GM12878 (cell line): ENCODE results near the gene KLHL3. TPM values are rescaled to one million over a fixed set of nuclear protein-coding genes. Genes with fewer than 3 reads are reported as not detected.

ENCODE experiments used
- ATAC-seq: fragments of 200-7000 bp; cut with Tn5 transposase; 3 replicates; pipeline ENCODE4 v1.9.1; 2020; ENCODE audit warnings: mild to moderate bottlenecking, moderate library complexity
- BruUV-seq: library from RNA; stranded (reverse); fragments of 400-500 nt; replicated peaks from 2 replicates; lab custom pipeline; 2021; lab: Mats Ljungman, UMichigan
- CTCF ChIA-PET: fragments of 300-600 bp; sonication (Branson Sonifier 250); formaldehyde crosslinking; extraction: SDS; loops from one replicate; lab custom pipeline; 2021; ENCODE audit warnings: inconsistent platforms; lab: Yijun Ruan, JAX
- POLR2A ChIA-PET: fragments of 350-600 bp; formaldehyde crosslinking; extraction: SDS; loops from one replicate; lab custom pipeline; 2021; ENCODE audit warnings: inconsistent platforms; lab: Charles Lee
- RAD21 ChIA-PET: fragments of 300-600 bp; sonication (Branson Sonifier 250); formaldehyde crosslinking; loops from one replicate; lab custom pipeline; 2023; ENCODE audit warnings: antibody characterized with exemption; ENCODE audit not compliant: unreplicated experiment; lab: Charles Lee
- SMC1A ChIA-PET: fragments of 300-600 bp; sonication (Branson Sonifier 250); formaldehyde crosslinking; loops from one replicate; lab custom pipeline; 2023; ENCODE audit not compliant: unreplicated experiment, uncharacterized antibody; lab: Charles Lee
- DNase-seq: peaks from one replicate; pipeline ENCODE4 v3.0.0-alpha.2; 2011; ENCODE audit warnings: low read depth, low spot score
- FAIRE-seq: peaks from 3 replicates; lab custom pipeline; 2011; peaks lifted over from hg19 to GRCh38; lab: Jason Lieb, UNC
- H2AFZ ChIP-seq: 2 replicates; pipeline ENCODE4 v1.6.0; 2011; ENCODE audit warnings: low read depth, low read length, control low read depth; ENCODE audit not compliant: control insufficient read depth
- H3K27ac ChIP-seq: 2 replicates; pipeline ENCODE4 v1.5.1; 2011; ENCODE audit warnings: control low read depth; ENCODE audit not compliant: control insufficient read depth, insufficient read depth
- H3K27me3 ChIP-seq, 2 experiments: replicated peaks in 1 of 2; 2 replicates each; pipeline versions ENCODE4 v1.6.0 to v1.6.1; 2011; ENCODE audit warnings: low read length in 1 of 2; ENCODE audit not compliant: control insufficient read depth in 2 of 2, insufficient read depth in 2 of 2
- H3K36me3 ChIP-seq, 2 experiments: 2 replicates each; pipeline ENCODE4 v1.5.1; 2011; ENCODE audit warnings: low read length in 1 of 2; ENCODE audit not compliant: control insufficient read depth in 2 of 2, insufficient read depth in 2 of 2
- H3K4me1 ChIP-seq: 2 replicates; pipeline ENCODE4 v1.6.1; 2011; ENCODE audit warnings: mild to moderate bottlenecking, low read length, moderate library complexity, mixed read lengths; ENCODE audit not compliant: control insufficient read depth, insufficient read depth
- H3K4me2 ChIP-seq: 2 replicates; pipeline ENCODE4 v1.6.0; 2011; ENCODE audit warnings: control low read depth; ENCODE audit not compliant: control insufficient read depth, insufficient read depth
- H3K4me3 ChIP-seq: fragments of 200-600 bp; sonication (generic); 2 replicates; pipeline ENCODE4 v1.5.1; 2016
- H3K79me2 ChIP-seq: 2 replicates; pipeline ENCODE4 v1.6.0; 2011; ENCODE audit warnings: low read length; ENCODE audit not compliant: control insufficient read depth, insufficient read depth
- H3K9ac ChIP-seq: 2 replicates; pipeline ENCODE4 v1.8.0; 2011; ENCODE audit warnings: low read length, control low read depth, mixed read lengths; ENCODE audit not compliant: control insufficient read depth, insufficient read depth
- H3K9me3 ChIP-seq: replicated peaks from 3 replicates; pipeline ENCODE4 v1.5.1; 2011; ENCODE audit warnings: mild to moderate bottlenecking, low read length; ENCODE audit not compliant: control insufficient read depth, insufficient read depth
- H4K20me1 ChIP-seq: 2 replicates; pipeline ENCODE4 v1.6.0; 2011; ENCODE audit not compliant: control insufficient read depth, insufficient read depth
- GABPA ChIP-seq: IDR thresholded peaks from 2 replicates; pipeline ENCODE4 v1.6.1; 2014; ENCODE audit warnings: antibody characterized with exemption, low read depth, mild to moderate bottlenecking, inconsistent platforms
- HDAC2 ChIP-seq: fragments of 200-600 bp; sonication (generic); IDR thresholded peaks from 2 replicates; pipeline ENCODE4 v1.6.1; 2017
- IKZF2 ChIP-seq, 2 experiments: fragments of 450-650 bp; IDR thresholded peaks; 2 replicates each; pipeline ENCODE4 v1.6.1; 2017; ENCODE audit warnings: mild to moderate bottlenecking in 2 of 2, moderate library complexity in 2 of 2
- MXI1 ChIP-seq: fragments of 150-350 bp; IDR thresholded peaks from 2 replicates; pipeline ENCODE4 v1.6.1; 2011; ENCODE audit warnings: low read depth, mild to moderate bottlenecking, inconsistent platforms, low read length, improper control_type of control experiment
- NR2F1 ChIP-seq: fragments of 450-650 bp; conservative IDR thresholded peaks from 2 replicates; pipeline ENCODE4 v1.6.1; 2017; ENCODE audit warnings: mild to moderate bottlenecking
- ZNF687 ChIP-seq: fragments of 450-650 bp; IDR thresholded peaks from 2 replicates; pipeline ENCODE4 v1.6.1; 2017; ENCODE audit warnings: mild to moderate bottlenecking, moderate library complexity
- WGBS: methylation state at CpG from one replicate; pipeline ENCODE4 v1.1.6; 2016; ENCODE audit warnings: low lambda C conversion rate; ENCODE audit not compliant: insufficient replicate concordance, insufficient coverage; ENCODE audit errors: missing lambda C conversion rate; 5-methylcytosine and 5-hydroxymethylcytosine counted together
- in situ Hi-C: fragments of 300-500 bp; cut with MboI; formaldehyde crosslinking; loops from 9 replicates; pipeline ENCODE4 v1.14.3; 2018; ENCODE audit warnings: mixed read lengths
- intact Hi-C: fragments of 100-400 bp; cut with micrococcal nuclease; formaldehyde crosslinking; loops from one replicate; pipeline ENCODE4 v1.14.2; 2022; ENCODE audit not compliant: unreplicated experiment
- polyA plus RNA-seq, 11 experiments: library from polyadenylated mRNA; depleted of rRNA in 4 of 11; unstranded in 6 of 11; stranded (reverse) in 5 of 11; fragments of >200 nt; fragmentation: Nextera tagmentation in 4 of 11; fragmentation: Illumina TruSeq in 1 of 11; extraction: Ambion mirVana in 4 of 11; extraction: Trizol in 1 of 11; gene quantifications; 1 replicate in 1 of 11; 2 replicates in 10 of 11; pipeline versions ENCODE4 v1.2.1 to v1.2.3, GENCODE V29; 2011 to 2016; ENCODE audit warnings: inconsistent platforms in 2 of 11, missing spikeins in 2 of 11, low read depth in 1 of 11
- total RNA-seq, 4 experiments: library from RNA; depleted of rRNA in 3 of 4; stranded (reverse); fragments of >200 nt in 3 of 4; fragmentation: Illumina TruSeq in 1 of 4; extraction: Trizol in 1 of 4; gene quantifications; 2 replicates each; pipeline versions ENCODE4 v1.2.1 to v1.2.3, GENCODE V29; 2013 to 2021

Gene KLHL3
- total and polyA plus RNA-seq, 10 of the 15 experiments (the other 5 are each of a cell fraction or from before 2014, with no cell fraction given), result 1.7 to 11.7 (median 5.6) TPM

GRCh38 chr5:137630972-137631370 is 104.9 kb downstream of the KLHL3 start:
- ChIA-PET SMC1A (interaction anchor here (0.7 to 10.8 kb wide), 9 partner anchors 9 to 462 kb away, joined by 3 to 106 read pairs (median 3); partner anchors contain the start of gene KLHL3), CTCF (interaction anchor here (0.6 to 10.5 kb wide), 13 partner anchors 10 to 502 kb away, joined by 3 to 195 read pairs (median 10); partner anchors contain the start of gene KLHL3), RAD21 (interaction anchor here (3.1 to 7.5 kb wide), 2 partner anchors 29 to 112 kb away, joined by 18 to 101 read pairs; no protein-coding TSS in a partner anchor), POLR2A (no interaction called here)
- ATAC-seq (no peak), DNase-seq (no peak), FAIRE-seq (no peak)
- H3K9ac ChIP-seq, result no peak overlapping the region
- intact Hi-C loops (no loop called here), in situ Hi-C loops (loop anchor here (10.0 kb wide), 1 partner anchor 434 kb away; no protein-coding TSS in a partner anchor)
- H3K4me1 ChIP-seq, result no peaks in the 10 kb centered on the region
- H4K20me1 ChIP-seq, result no peaks in the 10 kb centered on the region
- WGBS, result 50% methylated on average over 3 of the region's 3 CpGs
- no peaks in the 10 kb centered on the region; a peak in 1 of 4 replicates for H3K36me3 ChIP-seq
- no peaks in the 10 kb centered on the region for H3K79me2 ChIP-seq
- H3K4me2 ChIP-seq, result no peak overlapping the region
- TF ChIP-seq IKZF2 (IDR thresholded peaks at IDR 0.05) (no peak), ZNF687 (no peak), MXI1 (no peak), NR2F1 (no peak), GABPA (no peak), HDAC2 (no peak)
- H3K27ac ChIP-seq, result no peak overlapping the region
- H3K27me3 ChIP-seq, result no peaks in the 10 kb centered on the region
- H3K4me3 ChIP-seq, result no peak overlapping the region
- no TSS peak for BruUV-seq
- H3K9me3 ChIP-seq, result no peaks in the 10 kb centered on the region
- no peak overlapping the region for H2AFZ ChIP-seq
